ENCODE results near the gene RXFP1. TPM values are rescaled to one million over a fixed set of nuclear protein-coding genes. Genes with fewer than 3 reads are reported as not detected.

Gene RXFP1
- total RNA-seq, 4 donors from 2014 or later, result 0.19 TPM; not detected in 3

- WGBS, result 78% methylated on average over 3 of the region's 3 CpGs
- H3K4me1 ChIP-seq, result no peaks in the 10 kb centered on the region
- H3K27me3 ChIP-seq, result no peaks in the 10 kb centered on the region
- H3K9me3 ChIP-seq, result no peaks in the 10 kb centered on the region
- no peak overlapping the region for H3K4me3 ChIP-seq
- DNase-seq (ENCODE audit: low spot score in 2 of 2), result no peak
- no peak overlapping the region for H3K27ac ChIP-seq
- H3K36me3 ChIP-seq, result no peaks in the 10 kb centered on the region
- TF ChIP-seq CTCF (IDR thresholded peaks at IDR 0.05) (no peak), POLR2AphosphoS5 (IDR thresholded peaks at IDR 0.05) (no peak), POLR2A (IDR thresholded peaks at IDR 0.05) (no peak)
Measured at GRCh38 chr4:158534727-158535126, 13.0 kb downstream of the RXFP1 start.

- no peak overlapping the region for H3K27ac ChIP-seq
- 74% methylated on average over 4 of the region's 4 CpGs for WGBS
- H3K4me1 ChIP-seq, result no peaks in the 10 kb centered on the region
- no peaks in the 10 kb centered on the region for H3K9me3 ChIP-seq
- TF ChIP-seq POLR2AphosphoS5 (IDR thresholded peaks at IDR 0.05) (no peak), EP300 (IDR thresholded peaks at IDR 0.05) (no peak)
- H3K36me3 ChIP-seq, result no peaks in the 10 kb centered on the region
- H3K27me3 ChIP-seq, result no peaks in the 10 kb centered on the region
- no peak overlapping the region for H3K4me3 ChIP-seq
- DNase-seq (ENCODE audit: low spot score in 2 of 2), result no peak
Measured at GRCh38 chr4:158535130-158535614, 13.5 kb downstream of the RXFP1 start.

GRCh38 chr4:158536833-158537232 lies 15.2 kb downstream of the RXFP1 start:
- Histone ChIP-seq H3K27ac (no peak overlapping the region), H3K27me3 (no peaks in the 10 kb centered on the region), H3K4me1 (no peaks in the 10 kb centered on the region), H3K36me3 (no peaks in the 10 kb centered on the region), H3K9me3 (no peaks in the 10 kb centered on the region), H3K4me3 (no peak overlapping the region)
- no peak for DNase-seq (ENCODE audit: low spot score in 2 of 2)
- 71% methylated on average over 3 of the region's 3 CpGs for WGBS
- TF ChIP-seq POLR2AphosphoS5 (IDR thresholded peaks at IDR 0.05), result no peak
- no peak for TF ChIP-seq CTCF (IDR thresholded peaks at IDR 0.05)
- TF ChIP-seq POLR2A (IDR thresholded peaks at IDR 0.05), result no peak
- TF ChIP-seq EP300 (IDR thresholded peaks at IDR 0.05), result no peak

GRCh38 chr4:158538176-158538575 lies 16.5 kb downstream of the RXFP1 start:
- no peak overlapping the region for H3K27ac ChIP-seq
- 59% methylated on average over 4 of the region's 4 CpGs for WGBS
- no peak overlapping the region for H3K4me3 ChIP-seq
- H3K36me3 ChIP-seq, result no peaks in the 10 kb centered on the region
- no peak for DNase-seq (ENCODE audit: low spot score in 2 of 2)
- no peaks in the 10 kb centered on the region for H3K27me3 ChIP-seq
- H3K9me3 ChIP-seq, result no peaks in the 10 kb centered on the region
- TF ChIP-seq EP300 (IDR thresholded peaks at IDR 0.05), result no peak
- TF ChIP-seq POLR2A (IDR thresholded peaks at IDR 0.05), result no peak
- TF ChIP-seq CTCF (IDR thresholded peaks at IDR 0.05), result no peak
- no peak for TF ChIP-seq POLR2AphosphoS5 (IDR thresholded peaks at IDR 0.05)
- H3K4me1 ChIP-seq, result no peaks in the 10 kb centered on the region

- 86% methylated on average over 4 of the region's 4 CpGs for WGBS
Measured at GRCh38 chr4:158538911-158539310, 17.2 kb downstream of the RXFP1 start.

More at GRCh38 chr4:158538911-158539310, 17.2 kb downstream of the RXFP1 start:
- H3K9me3 ChIP-seq, result no peaks in the 10 kb centered on the region
- H3K27me3 ChIP-seq, result no peaks in the 10 kb centered on the region
- no peaks in the 10 kb centered on the region for H3K36me3 ChIP-seq
- TF ChIP-seq CTCF (IDR thresholded peaks at IDR 0.05) (no peak), EP300 (IDR thresholded peaks at IDR 0.05) (no peak), POLR2A (IDR thresholded peaks at IDR 0.05) (no peak), POLR2AphosphoS5 (IDR thresholded peaks at IDR 0.05) (no peak)
- H3K4me1 ChIP-seq, result no peaks in the 10 kb centered on the region
- no peak for DNase-seq (ENCODE audit: low spot score in 2 of 2)
- H3K4me3 ChIP-seq, result no peak overlapping the region
- no peak overlapping the region for H3K27ac ChIP-seq

All from suprapubic skin (tissue), 4 donors.